Activated CD4-positive, CD25-positive, alpha-beta regulatory T cell treated with anti-CD3 and anti-CD28 coated beads, Interleukin-2, amount 50 U/mL, for 16 hours (primary cell): ENCODE measurements around the gene MAP4K1.

Experiments used
- DNase-seq: peaks from one replicate; pipeline ENCODE4 v3.0.0-alpha.2; 2020; ENCODE audit warnings: low read depth, low spot score

Gene MAP4K1

DNA sequence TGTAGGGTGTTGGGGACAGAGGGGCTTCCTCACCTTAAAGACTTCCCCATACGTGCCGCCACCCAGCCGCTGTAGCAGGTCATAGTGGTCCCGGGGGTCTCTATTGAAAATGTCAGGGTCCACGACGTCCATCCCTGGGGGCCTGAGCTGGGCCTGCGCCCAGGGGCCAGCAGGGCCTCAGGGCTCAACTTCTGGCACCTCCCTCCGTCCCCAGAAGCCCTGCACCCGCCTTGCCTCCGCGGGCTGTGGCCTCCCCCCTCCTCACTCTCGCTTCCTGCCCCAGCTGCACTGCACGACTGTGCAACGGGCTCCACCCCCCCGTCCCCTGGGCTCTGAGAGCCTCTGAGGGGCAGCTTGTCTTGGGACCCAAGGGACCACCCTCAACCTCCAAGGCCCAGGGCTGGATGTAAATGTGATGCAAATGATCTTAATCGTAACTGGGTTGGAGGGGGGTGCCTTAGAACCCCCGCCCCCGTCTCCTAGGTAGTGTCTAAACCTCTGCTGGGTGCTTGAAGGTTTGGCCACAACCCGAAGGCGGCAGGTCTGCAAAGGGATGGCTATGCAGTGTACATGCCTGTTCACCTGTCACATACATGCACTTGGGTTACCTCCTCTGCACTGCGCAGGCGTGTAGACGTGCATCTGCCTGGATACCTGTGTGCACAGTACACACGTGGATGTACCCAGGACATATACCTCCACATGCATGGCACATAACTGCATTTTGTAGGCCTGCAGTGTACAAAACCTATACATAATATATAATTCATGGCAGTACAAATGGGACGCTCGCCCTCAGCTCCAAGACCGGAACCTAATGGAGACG is at the start of gene MAP4K1:
Gene MAP4K1 (minus strand): TSS at position 190 of the 826 bp plus-strand sequence. CDS start 58 bp downstream, at position 132.
- peak; percentile 38 for DNase-seq

DNA sequence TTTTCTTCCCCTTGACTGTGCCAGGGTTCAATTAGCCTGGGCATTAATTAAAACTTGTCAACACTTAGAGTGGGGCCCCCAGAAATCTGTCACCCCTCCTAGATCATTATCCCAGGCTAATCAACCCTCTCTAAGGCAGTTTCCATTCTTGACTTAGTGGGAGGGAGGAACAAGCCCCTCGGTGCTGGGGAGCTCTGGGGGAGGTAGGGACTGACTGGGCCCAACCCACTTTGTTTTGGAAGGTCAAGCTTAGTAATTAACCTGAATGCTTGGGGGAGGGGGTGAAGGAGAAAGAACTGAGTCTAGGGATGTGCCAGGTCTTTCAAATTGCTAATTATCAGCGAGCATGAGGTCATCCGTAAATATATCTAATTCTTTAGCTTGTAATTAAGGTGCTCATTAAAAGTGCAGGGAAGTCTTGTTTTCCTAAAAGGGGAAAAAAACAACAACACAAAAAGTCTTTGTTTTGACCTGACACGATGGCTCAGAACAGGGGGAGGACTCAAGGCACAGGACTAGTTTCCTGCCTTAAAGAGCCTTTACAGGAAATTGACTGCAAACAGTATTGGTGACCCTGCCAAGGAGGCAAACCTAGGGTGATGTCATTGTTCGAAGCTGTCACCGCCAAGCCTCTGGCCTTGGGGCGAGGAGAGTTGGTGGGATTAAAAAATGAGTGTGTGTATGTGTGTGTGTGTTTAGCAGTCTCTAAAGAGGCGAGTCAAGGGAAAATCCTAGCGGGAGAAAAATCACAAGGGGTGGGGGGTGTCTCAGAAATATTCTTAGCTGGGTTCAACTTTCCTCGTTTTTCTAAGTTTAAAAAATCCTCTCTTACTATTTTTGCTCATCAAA is 49.1 kb upstream of the MAP4K1 start:
- no peak for DNase-seq

GRCh38 chr19:38665950-38666662 is 48.4 kb upstream of the MAP4K1 start:
- no peak for DNase-seq

GRCh38 chr19:38665219-38665931 is 47.6 kb upstream of the MAP4K1 start:
- DNase-seq, result no peak

DNA sequence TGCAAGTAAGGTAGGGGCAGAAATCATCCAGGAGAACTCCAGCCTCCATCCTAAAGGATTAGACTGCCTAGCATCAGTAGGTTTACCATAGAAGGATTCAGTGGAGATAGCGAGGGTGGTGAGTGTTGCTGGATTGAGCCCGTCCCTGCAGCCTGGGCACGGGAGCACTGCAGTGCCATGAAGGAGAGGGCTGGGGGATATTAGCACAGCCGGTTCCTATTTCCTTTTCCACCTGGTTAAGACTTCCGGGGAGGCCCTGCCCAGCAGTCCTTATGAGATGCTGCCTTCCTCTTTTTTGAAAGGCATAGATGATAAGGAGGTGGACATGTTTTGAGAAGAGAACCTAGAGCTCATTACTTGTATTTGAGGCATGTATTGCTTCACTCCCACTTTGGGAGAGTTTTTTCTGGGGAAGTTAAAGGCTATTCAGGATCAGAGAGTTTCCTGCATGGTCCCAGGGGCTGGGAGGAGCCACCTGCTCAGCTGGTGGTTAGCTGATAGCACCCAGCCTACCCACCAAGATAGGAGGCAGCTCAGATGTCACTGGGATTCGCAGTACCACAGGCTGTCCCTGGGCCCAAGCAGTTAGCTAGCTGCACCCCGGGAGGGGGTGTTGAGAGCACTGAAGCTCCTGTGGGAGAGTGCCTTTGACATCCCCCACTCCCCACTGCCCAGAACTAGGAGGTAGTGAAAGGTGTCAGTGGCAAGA is 46.9 kb upstream of the MAP4K1 start:
- no peak for DNase-seq

GRCh38 chr19:38663957-38664502 is 46.3 kb upstream of the MAP4K1 start:
- DNase-seq, result no peak

DNA sequence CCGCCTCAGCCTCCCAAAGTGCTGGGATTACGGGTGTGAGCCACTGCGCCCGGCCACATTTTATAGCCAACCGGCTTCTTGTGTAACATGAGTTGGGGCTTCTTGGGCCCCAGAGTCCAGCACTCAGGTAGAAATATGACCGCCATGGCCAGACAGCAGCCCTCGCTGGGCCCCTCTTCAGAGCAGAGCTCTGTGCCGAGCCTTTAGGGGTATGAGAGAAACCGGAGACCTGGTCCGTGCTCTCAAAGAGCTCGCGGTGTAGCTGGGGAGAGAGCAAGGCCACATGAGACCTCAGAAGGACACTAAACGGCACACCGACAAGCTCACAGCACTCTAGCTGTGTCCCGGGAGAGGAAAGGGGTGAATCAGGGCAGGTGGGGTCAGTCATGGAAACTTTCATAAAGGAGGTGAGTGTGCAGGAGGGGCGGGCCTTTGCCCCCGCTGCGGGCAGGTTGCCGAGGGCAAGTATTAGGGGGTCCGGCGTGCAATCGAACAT is 45.5 kb upstream of the MAP4K1 start:
- no peak for DNase-seq

DNA sequence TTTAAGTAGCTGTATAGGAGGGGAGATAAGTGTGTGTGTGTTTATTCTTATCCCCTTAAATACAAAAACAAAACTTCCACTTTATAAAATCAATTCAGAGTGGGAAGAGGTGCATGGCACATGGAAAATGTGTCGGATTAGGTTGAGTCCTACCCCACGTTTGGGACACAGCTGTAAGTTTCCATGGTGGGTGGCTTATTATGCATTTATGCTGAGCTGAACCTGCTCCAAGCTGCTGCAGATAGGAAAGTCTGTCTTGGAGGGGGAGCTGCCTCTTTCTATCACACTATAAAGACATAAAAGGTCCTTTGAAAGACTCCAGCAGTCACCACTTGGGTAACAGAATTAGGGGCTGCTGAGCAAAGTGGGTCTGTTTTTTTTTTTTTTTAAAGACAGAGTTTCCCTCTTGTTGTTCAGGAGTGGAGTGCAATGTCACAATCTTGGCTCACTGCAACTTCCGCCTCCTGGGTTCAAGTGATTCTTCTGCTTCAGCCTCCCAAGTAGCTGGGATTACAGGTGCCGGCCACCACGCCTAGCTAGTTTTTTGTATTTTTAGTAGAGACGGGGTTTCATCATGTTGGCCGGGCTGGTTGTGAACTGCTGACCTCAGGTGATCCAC is 44.9 kb upstream of the MAP4K1 start:
- no peak for DNase-seq

DNA sequence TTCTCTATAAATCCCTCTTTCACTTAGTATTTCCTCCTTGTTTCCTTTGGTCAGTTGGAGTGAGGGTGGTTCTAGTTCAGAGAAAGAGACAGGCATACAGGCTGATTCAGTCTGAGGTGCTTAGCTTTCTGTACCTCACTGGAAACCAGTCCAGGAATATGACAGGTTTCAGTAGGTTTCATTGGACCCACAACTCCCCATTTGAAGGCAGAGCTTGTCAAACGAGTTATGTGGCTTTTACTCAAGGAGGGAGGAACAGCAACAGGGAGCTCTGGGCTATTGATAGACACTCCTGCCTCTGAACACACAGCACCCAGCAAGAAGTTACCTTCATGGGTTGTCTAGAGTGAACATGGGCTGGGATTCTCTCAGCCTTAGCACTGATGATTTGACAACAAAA is 44.2 kb upstream of the MAP4K1 start:
- DNase-seq, result no peak

GRCh38 chr19:38661136-38661535 is 43.4 kb upstream of the MAP4K1 start:
- DNase-seq, result no peak

GRCh38 chr19:38660724-38661123 is 43.0 kb upstream of the MAP4K1 start:
- DNase-seq, result no peak

- DNase-seq, result no peak
Observed at GRCh38 chr19:38658462-38659306, 40.9 kb upstream of the MAP4K1 start.

GRCh38 chr19:38657633-38658222 is 40.0 kb upstream of the MAP4K1 start:
- DNase-seq, result peak; percentile 13

DNA sequence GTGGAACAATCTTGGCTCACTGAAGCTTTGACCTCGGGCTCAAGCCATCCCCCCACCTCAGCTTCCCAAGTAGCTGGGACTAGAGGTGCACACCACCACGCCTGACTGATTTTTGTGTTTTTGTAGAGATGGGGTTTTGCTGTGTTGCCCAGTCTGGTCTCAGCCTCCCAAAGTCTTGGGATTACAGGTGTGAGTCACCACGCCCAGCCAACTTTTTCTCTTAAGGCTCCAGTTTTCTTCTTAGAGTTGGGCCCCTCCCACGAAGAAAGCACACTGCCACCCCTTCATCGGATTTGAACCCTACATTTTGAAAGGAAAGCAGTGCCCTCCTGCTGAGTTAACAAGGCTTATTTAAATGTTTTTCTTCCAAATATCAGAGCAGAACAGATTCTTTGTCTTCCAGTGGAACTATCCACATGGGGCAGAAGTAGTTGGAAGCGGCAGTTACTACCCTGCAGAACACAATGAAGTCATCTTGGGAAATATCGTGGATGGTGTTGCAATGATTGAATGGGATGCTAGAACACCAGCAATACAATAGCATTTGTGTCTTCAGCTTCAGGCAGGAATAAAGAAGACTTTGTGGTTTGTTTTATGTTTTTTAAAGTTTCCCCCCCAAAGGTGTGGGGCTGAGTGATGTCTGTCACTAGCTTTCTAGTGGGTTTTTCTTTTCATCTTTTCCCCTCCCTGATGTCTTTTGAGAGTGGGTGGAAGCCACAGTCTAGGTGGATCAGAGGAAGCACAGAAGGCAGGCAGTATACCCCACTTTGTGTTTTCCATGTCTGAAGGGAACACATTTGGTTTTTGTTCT is 38.6 kb upstream of the MAP4K1 start:
- DNase-seq, result no peak

DNA sequence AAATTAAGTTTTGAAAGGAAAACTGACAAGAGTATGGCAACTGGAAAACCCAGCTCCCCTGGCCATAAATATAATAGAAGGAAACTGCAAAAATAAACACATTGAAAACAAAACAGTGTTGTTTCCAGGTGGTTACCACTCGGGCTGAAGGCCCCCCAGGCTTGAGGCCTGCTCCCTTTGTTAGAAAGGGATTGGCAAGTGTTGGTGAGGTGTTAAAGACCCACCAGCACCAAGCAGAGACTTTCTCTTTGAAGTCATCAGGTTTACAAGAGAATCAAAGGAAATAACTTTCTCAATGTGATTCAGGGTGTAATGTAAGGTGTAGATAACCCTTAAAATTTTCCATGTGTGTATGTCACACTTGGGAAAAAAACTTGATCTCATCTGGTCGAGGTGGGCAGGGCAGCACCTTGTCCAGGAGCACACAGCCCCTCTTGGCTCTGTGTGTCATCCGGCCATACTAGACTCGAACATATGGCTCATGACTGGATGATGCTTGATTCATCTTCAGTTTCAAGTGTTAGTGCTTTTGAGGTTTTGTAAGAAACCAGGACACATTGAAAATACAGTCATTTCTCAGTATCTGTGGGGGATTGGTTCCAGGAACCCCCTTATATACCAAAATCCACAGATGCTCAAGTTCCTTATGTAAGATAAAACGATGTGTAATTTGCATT is 37.5 kb upstream of the MAP4K1 start:
- peak; percentile 11 for DNase-seq

DNA sequence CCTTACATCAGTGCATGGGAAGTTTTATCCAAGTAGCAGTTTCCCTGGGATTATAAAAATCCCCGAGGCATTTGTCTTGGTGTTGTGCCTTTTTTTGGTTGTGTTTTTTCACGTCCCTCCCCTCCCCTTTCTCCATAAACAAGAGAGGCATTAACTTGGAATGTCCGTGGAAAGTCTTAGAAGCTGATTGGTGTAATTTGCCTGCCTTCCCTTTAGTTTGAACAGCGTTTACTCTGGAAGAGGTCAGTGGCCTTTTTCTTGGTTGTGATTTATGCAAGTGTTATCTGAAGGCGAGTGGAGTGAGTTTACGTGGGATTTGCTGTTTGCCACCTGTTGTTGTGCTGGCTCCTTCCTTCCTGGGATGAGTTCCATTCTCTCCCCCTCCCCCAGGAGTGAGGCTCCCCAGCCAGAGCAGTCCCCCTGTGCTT is 36.9 kb upstream of the MAP4K1 start:
- DNase-seq, result no peak

GRCh38 chr19:38653028-38653571 is 35.3 kb upstream of the MAP4K1 start:
- no peak for DNase-seq
